Measurements from ENCODE around the gene TSPEAR.
"Not testable (repeated sequence)": the region's sequence is repeated elsewhere in the genome, so short reads cannot be mapped to it uniquely, and the experiment has no call there.

The TSPEAR gene

DNA sequence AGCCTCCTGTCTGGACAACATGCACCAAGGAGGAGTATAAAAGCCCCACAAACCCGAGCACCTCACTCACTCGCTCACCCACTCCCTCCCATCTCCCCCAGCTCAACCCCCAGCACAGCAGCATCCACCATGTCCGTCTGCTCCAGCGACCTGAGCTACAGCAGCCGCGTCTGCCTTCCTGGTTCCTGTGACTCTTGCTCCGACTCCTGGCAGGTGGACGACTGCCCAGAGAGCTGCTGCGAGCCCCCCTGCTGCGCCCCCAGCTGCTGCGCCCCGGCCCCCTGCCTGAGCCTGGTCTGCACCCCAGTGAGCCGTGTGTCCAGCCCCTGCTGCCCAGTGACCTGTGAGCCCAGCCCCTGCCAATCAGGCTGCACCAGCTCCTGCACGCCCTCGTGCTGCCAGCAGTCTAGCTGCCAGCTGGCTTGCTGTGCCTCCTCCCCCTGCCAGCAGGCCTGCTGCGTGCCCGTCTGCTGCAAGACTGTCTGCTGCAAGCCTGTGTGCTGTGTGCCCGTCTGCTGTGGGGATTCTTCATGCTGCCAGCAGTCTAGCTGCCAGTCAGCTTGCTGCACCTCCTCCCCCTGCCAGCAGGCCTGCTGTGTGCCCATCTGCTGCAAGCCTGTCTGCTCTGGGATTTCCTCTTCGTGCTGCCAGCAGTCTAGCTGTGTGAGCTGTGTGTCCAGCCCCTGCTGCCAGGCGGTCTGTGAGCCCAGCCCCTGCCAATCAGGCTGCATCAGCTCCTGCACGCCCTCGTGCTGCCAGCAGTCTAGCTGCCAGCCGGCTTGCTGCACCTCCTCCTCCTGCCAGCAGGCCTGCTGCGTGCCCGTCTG, 137.5 kb downstream of the TSPEAR start, which contains the start of gene KRTAP10-4:
TSS of gene KRTAP10-4 (plus strand) at position 100 of the 827 bp plus-strand sequence. CDS start at position 130, 30 bp downstream.
- not testable (repeated sequence) for DNase-seq (ENCODE audit: low read depth in 4 of 4, low spot score in 1 of 4)

DNA sequence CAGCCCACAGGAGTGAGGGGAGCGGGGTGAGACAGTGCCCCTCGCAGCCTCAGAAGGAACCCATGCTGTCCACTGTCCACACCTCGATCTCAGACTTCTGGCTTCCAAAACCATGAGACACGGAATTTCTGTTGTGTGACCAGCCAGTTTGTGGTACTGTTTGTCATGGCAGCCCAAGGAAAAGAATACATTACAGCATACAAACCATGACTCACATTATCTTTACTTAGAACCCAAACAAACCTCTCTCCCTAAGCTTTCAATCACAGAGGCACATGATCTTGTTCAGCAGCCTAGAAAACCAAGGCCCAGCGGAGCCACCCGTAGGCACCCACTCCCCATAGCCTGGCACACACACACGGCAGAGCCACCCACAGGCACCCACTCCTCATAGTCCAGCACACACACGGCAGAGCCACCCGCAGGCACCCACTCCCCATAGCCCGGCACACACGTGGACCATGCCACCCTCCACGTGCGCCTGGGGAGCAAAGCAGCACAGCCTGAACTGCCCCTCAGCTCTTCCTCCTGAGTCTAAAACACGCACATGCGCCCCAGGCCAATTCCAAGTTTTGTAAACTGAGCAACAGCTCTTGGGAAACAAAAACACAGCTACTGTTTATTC, 138.3 kb downstream of the TSPEAR start:
- DNase-seq (ENCODE audit: low read depth in 4 of 4, low spot score in 1 of 4) = no peak

DNA sequence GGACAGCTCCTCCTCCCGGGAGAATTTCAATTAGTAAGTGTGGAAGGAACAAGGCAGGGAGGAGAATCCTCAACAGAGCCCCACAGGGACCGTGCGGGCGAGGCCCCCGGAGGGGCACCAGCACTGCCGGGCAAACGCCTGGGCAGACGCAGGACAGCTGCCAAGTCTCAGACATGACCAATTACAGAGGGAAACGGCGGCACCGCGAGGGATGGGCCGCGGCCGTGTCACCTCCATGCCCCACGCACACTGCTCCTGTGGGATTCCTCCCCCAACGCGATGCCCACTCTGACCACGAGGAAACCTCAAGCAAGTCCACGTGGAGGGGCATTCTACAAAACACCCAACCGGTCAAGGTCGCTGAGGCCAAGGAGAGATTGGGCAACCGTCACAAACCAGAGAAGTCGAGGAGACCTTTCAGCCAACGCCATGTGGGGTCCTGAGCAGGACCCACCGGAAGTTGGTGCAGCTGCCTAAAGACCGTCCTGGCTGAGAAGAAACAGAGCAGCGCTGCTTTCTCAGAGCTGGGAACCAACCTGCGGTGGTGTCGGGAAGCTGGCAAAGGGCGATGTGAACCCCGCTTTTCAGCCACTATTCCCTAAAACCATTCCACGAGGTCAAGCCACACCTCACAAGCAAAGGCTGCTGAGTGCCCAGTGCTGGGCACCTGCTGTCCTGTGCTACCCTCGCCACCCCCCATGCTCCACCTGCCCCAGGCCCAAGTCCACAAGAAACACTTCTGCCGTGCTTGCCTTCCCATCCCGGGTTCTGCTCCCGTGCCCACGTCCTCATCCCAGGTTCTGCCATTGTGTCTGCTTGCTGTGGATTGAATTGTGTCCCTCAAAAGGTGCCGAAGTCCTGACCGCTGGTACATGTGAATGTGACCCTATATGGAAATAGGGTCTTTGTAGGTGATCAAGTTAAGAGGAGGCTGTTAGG, 139.3 kb downstream of the TSPEAR start:
- no peak for DNase-seq (ENCODE audit: low read depth in 4 of 4, low spot score in 1 of 4)

DNA sequence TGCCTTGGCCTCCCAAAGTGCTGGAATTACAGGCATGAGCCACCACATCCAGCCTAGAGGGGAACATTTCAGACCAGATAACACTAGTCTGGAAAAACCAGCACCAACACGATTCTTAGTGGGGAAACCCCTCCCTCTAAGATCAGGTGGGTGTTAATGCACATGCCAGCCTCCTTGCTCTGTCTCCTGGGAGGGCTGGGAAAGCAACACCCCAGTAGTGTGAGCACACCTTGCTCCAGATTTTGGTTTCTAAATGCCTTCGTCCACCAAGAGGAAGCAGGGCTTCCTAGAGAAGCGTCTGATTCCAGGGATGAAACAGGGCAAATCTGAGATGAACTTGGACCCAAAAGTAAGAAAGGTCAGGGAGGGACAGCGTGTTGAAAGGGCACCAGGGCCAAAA, 140.1 kb downstream of the TSPEAR start:
- no peak for DNase-seq (ENCODE audit: low read depth in 4 of 4, low spot score in 1 of 4)

DNA sequence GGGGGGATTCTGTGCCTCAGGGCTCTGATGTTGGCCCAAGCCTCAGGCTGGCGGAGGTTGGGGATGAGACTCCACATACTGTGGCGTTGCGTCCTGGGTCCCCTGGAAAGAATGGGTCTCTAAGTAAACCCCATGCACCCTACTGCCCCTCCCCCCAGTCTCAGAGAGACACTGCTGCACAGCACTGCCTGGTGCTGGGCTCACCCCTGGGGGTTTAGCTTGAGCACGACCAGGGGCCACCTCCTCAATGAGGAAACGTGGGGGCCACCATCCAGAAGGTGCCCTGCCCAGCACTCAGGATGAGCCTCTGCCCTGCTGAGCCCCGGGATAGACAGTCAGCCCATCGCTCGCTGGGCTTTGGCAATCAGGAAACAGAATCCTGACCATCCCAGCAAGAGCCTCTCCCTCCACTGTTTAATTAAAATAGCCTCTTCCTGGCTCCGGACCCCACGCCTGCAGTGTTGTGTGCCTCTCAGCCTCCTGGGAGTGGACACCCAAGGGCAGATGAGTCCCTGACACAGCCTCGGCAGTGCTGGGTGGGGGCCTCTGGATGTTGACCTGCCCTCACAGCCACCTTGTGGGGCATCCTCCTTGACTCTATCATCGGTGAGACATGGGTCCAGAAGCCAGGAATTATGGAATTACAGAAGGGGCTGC, 141.4 kb downstream of the TSPEAR start:
- DNase-seq (ENCODE audit: low read depth in 4 of 4, low spot score in 1 of 4) = no peak

DNA sequence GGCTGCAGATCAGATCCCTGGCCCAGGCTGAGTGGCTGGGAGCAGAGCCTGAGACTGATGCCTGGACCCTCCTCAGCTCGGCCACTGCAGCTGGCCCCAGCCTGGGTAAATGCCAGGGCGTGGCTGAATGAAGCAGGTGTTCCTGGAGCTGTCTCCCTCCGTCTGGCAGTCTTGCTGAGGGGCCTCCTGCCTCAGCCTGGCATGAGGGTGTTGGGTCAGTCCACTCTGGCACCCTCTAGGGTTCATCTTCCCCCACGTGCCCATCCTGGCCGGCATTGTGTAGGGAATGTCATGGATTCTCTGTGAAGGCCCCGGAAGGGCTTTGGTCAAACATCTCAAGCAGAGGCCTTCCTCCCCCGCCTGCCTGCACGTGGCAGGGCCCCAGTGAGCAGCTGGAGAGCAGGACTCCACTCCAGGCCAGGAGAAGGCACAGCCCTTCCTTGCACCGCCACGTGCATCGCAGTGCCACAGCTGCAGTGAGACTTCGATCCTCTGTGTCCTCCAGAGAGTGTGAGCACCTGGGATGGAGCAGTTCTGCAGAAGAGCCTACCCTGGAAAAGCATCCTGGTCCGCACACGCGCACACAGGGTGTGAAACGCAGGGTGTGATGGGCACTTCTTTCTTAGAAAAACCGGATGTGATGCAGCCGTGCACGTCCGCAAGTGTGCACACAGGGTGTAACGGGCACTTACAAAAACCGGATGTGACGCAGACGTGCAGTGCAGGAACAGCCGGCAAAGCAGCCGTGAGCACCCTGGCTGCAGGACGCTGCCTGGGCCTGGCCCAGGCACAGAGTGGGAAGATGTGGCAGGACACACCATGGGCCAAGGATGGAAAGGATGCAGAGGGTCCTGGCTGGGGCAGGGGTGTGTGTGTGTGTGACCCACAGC, 142.5 kb downstream of the TSPEAR start:
- no peak for DNase-seq (ENCODE audit: low read depth in 4 of 4, low spot score in 1 of 4)

DNA sequence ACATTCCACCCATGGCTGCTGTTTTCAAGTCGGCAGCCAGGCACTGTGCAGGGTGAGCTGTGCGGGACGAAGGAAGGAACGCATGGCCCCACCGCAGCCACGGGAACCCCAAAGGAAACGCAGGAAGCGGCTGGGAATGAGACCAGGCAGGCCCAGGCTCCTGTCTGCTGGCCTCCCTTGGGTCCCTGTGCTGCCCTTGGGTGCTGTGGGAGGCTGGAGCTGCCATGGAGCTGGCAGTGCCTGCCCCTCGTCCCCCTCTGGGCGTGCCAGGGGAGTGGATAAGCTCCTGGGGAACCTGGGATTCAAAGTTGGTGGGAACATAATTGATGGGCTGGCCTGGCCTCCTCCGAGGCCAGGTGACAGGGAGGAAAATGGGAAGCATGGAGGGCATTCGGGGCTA, 143.1 kb downstream of the TSPEAR start:
- DNase-seq (ENCODE audit: low read depth in 4 of 4, low spot score in 1 of 4) = no peak

DNA sequence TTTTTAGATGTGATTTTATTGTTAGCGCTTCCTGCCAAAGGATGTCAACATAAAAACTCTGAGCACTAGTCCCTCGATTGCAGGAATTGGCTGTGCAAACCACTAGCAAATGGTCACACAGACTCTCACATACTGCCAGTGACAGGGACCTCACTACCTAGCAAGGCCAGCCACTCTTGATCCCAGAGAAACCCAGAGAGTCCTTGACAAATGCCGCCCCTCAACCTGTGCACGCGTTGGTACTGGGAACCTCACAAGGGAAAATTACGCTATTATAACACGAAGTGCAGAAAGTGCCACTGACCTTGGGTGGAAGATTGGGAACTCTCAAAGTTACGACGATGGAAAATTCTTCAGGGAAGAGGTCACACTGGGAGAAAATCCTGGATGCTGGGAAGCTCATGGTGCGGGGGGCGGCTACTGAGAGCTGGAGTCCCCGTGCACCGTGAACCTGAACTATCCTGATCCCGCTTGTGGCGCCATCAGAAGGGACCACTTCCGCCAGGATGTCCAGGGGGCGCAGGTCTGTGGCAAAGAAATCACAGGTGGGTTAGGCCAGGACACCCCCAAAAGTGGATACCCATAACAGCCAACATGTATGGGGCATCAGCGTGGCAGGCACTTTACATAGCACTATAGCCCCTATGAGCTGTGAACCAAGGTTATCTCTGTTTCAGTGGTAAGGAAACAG, 143.7 kb downstream of the TSPEAR start:
- DNase-seq (ENCODE audit: low read depth in 4 of 4, low spot score in 1 of 4) = no peak

DNA sequence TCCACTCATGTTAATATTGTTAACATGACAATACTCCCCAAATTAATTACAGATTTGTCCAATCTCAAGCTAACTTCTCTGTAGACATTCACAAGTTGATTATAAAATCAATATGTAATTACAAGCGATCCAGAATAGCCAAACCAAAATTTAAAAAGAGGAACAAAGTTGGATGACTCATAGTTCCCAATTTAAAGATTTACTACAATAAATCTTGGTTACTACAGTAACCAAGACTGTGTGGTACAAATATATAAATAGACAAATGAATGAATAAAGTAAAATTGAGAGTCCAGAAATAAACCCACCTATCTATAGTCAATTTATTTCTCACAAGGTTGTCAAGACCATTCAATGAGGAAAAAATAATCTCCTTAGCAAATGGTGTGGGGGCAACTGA, 145.0 kb downstream of the TSPEAR start:
- no peak for DNase-seq (ENCODE audit: low read depth in 4 of 4, low spot score in 1 of 4)

DNA sequence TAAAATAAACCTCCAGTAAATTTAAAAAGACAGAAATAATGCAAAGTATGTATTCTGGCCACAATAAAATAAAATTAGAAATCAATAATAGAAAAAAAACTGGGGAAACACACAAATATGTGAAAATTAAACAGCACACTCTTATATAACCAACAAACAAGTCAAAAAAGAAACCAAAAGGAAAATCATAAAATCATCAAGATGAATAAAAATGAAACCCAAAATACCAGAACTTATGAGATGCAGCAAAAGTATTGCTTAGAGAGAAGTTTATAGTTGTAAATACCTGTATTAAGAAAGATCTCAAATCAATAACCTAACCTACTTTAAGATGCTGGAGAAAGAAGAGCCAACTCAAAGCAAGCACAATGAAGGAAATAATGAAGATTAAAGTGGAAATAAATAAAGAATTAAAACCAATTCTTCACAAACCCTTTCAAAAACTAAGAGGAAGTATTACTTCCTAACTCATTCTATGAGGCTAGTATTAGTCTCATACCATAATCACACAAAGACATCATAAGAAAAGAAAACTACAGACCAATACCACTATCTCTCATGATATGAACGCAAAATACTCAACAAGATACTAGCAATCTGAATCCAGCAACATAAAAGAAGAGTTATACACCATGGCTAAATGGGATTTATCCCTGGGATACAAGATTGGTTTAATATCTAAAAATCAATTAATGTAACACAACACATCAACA, 146.3 kb downstream of the TSPEAR start:
- DNase-seq (ENCODE audit: low read depth in 4 of 4, low spot score in 1 of 4) = no peak

DNA sequence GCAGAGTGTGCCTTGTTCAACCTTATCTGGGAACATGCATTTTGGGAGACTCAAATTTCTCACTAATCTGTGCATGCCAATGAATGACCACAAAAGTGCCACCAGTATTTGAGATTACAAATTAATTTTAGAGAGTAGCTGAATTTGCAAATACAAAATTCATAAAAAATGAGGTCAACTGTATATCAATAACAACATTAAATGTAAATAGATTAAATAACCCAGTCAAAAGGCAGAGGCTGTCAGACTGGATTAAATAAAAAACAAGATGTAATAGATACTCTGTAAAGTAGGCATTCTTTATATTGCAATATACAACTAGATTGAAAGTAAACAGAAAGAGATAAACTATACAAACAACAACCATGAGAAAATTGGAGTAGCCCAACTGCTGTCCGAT, 147.3 kb downstream of the TSPEAR start:
- DNase-seq (ENCODE audit: low read depth in 4 of 4, low spot score in 1 of 4) = no peak

DNA sequence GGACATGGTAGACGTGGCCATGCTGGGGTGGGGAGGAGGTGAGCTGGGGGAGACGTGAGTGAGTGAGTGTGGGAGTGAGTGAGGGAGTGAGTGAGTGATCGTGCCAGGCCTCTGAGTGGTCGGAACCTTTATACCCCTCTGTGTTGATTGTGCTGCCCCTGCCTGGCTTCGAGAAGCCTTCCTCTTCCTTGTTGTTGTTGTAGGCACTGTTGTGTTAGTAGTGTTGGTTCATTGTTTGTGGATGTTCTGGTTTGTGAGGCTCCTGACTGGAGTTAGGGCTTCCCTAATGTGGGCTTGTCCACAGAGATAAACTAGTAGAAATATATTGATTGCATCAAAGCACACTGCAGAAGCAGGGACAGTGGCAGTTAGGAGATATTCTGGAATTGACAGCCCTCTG, 152.7 kb downstream of the TSPEAR start, which contains the start of gene KRTAP10-3:
TSS of gene KRTAP10-3 (minus strand) at position 101 of the 400 bp plus-strand sequence. CDS start at position 21, 80 bp downstream.
- no peak for DNase-seq (ENCODE audit: low read depth in 4 of 4, low spot score in 1 of 4)

DNA sequence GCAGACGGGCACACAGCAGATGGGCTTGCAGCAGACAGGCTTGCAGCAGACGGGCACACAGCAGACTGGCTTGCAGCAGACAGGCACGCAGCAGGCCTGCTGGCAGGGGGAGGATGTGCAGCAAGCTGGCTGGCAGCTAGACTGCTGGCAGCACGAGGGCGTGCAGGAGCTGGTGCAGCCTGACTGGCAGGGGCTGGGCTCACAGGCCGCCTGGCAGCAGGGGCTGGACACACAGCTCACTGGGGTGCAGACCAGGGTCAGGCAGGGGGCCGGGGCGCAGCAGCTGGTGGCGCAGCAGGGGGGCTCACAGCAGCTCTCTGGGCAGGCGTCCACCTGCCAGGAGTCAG, 153.1 kb downstream of the TSPEAR start:
- DNase-seq (ENCODE audit: low read depth in 4 of 4, low spot score in 1 of 4) = not testable (repeated sequence)

DNA sequence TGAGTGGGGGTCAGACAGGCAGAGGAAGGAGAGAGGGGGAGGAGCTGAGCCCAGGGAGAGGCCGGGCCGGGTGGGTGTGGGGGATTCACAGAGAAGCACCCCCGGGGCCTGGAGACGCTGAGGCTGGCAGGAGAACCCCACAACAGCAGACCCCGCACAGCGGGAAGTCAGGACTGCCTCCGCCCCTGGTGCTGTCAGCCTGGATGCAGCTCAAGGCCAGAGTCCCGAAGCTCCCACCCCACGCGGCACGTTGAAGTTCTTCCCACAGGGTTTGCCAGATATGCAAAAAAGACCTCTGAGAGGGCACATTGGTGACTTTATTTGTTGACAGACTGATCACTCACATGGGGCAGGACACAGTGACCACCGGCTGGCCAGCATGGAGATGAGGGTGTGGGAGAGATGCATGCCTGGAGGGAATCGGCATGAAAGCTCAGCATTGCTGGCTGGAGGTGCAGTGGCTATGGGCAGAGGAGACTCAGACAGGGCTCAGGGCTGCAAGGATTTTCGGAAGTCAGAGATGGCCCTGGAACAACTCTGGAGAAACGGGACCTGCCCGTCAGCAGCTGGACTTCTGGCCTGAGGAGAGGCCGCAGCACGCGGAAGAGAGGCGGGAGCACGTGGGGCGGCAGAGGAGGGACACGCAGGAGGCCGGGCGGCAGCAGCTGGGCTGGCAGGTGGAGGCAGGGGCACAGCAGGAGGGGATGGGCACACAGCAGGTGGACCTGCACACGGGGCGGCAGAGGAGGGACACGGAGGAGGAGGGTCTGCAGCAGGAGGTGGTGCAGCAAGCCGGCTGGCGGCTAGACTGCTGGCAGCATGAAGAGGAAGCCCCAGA, 153.7 kb downstream of the TSPEAR start:
- no peak for DNase-seq (ENCODE audit: low read depth in 4 of 4, low spot score in 1 of 4)

DNA sequence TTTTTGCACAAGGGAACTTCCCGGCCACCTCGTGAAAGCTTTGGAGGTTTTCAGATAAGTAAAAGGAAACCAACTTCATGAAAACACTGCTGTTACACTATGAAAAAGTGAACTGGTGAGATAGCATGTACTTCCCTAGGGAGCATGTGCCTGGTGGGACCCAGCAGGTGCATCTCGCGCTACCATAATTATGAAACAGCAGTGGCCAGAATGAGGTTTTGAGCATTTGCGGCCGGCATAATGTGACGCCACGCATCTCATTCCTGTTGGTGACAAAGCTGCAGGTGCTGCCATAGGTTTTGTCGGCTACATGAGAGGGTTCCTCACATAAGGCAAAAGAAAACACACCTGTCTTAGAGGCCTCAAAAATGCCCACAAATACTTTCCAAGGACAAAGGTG, 154.5 kb downstream of the TSPEAR start:
- no peak for DNase-seq (ENCODE audit: low read depth in 4 of 4, low spot score in 1 of 4)

DNA sequence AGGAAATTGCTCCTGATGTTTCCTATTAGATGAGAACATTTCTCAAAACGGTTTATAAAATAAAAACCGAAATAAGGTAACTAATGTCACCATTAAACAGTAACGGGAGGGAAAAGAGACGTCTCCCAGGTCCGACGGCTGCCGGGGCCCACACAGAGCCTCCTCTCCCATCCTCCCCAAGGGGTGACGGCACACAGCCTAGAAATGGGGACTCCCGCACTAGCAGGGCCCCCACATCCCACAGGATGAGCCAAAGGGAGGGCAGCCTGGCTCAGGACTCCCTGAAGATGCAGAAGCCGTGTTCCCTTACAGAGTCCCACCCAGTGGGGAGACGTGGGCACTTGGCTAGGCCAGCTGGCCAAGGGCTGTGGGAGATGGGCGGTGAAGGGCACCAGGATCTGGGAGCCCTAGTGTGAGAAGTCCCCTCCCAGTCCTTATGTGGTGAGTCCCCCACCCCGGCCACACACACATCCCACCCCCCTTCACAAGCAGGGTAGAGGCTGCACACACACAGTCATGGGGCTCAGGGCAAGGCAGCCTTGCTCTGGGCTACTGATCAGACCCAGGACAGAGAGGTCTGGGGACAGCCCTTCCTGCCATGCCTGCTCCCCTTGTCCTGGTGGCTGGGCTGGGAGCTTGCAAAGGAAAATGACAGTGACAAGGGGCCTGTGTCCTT, 156.0 kb downstream of the TSPEAR start:
- no peak for DNase-seq (ENCODE audit: low read depth in 4 of 4, low spot score in 1 of 4)

DNA sequence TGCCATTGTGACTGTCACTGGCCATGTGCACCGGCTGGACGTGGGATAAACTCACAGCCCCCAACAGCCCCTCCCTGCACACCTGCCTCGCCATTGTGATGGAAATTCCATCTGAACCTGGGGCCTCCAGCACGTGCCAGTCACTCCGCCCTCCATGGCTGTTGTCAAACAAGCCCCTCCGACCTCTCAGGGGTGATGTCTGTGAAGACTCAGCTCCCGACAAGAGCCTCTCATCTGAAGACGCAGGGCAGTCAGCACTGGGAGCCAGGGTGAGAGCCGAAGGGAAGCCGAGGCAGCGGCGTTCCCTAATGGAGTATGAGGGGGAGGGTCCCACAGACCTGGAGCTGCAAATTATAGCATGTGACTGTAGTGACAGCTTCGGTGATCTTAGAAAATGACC, 158.7 kb downstream of the TSPEAR start:
- DNase-seq (ENCODE audit: low read depth in 4 of 4, low spot score in 1 of 4) = no peak
